HG02763 (cell line): ENCODE results near the gene FARP2.
A peak's percentile ranks its signal among the peaks of the same experiment; 100 is the strongest.
"Not testable (repeated sequence)": the region's sequence is repeated elsewhere in the genome, so short reads cannot be mapped to it uniquely, and the experiment has no call there.

Experiments
- ATAC-seq: cut with Tn5 transposase; IDR thresholded peaks from one replicate; pipeline ENCODE4 v1.9.1; 2021; ENCODE audit warnings: mild to moderate bottlenecking, moderate library complexity; ENCODE audit not compliant: unreplicated experiment

The FARP2 gene

GRCh38 chr2:241500016-241500415, 143.9 kb downstream of the FARP2 start:
- ATAC-seq = no peak

- ATAC-seq = no peak
These were observed 144.4 kb downstream of the FARP2 start for GRCh38 chr2:241500431-241500975.

- ATAC-seq = no peak
These were observed 145.0 kb downstream of the FARP2 start for GRCh38 chr2:241501099-241501541.

GRCh38 chr2:241501551-241501950, 145.5 kb downstream of the FARP2 start:
- ATAC-seq = no peak

GRCh38 chr2:241502281-241502680, 146.2 kb downstream of the FARP2 start:
- no peak for ATAC-seq

- no peak for ATAC-seq
These were observed 147.8 kb downstream of the FARP2 start for GRCh38 chr2:241503776-241504392.

- no peak for ATAC-seq
These were observed 149.1 kb downstream of the FARP2 start for GRCh38 chr2:241505086-241505780.

- ATAC-seq = no peak
These were observed 149.7 kb downstream of the FARP2 start for GRCh38 chr2:241505781-241506201.

- not testable (repeated sequence) for ATAC-seq
These were observed 150.2 kb downstream of the FARP2 start for GRCh38 chr2:241506317-241506716.

GRCh38 chr2:241506793-241507429, 150.8 kb downstream of the FARP2 start:
- no peak for ATAC-seq

- ATAC-seq = peak; percentile 20
These were observed 151.6 kb downstream of the FARP2 start for GRCh38 chr2:241507430-241508239.

- peak; percentile 95 for ATAC-seq
These were observed 152.4 kb downstream of the FARP2 start, which contains the start of gene STK25 for GRCh38 chr2:241508240-241509154. TSS of gene STK25 (minus strand) at chr2:241508584. CDS start at chr2:241508035, 549 bp downstream.

GRCh38 chr2:241509155-241509784, 153.2 kb downstream of the FARP2 start:
- no peak for ATAC-seq

GRCh38 chr2:241511091-241511741, 155.1 kb downstream of the FARP2 start:
- ATAC-seq = no peak

GRCh38 chr2:241514553-241514952, 158.5 kb downstream of the FARP2 start:
- no peak for ATAC-seq

- ATAC-seq = no peak
These were observed 159.1 kb downstream of the FARP2 start for GRCh38 chr2:241514986-241515737.

- ATAC-seq = no peak
These were observed 160.5 kb downstream of the FARP2 start for GRCh38 chr2:241516520-241516965.

- ATAC-seq = no peak
These were observed 161.2 kb downstream of the FARP2 start for GRCh38 chr2:241517297-241517696.
